ENCODE measurements around the gene GLS.

Gene GLS

DNA sequence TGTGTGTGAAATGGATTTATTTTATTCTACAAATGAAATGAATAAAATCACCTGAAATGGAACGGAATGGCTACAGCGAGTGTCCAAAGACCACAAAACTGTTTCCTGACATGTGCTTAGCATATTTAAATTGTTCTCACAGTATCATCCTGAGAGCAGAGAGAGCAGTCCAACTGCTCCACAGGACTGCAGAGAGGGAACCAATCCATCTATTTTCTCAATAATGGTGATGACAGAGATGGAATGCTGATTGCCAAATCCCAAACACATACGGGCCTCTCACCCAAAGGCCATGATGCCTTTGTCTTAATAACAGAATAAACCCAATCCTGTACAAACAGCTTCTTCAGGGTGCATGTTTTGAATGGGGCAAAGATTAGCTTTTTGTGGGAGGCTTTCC lies 92.2 kb downstream of the GLS start:
- DNase-seq (no peak), ATAC-seq (no peak)

GRCh38 chr2:190973262-190973661 lies 92.6 kb downstream of the GLS start:
- DNase-seq (no peak), ATAC-seq (no peak)

- ATAC-seq, result no peak
- DNase-seq, result no peak
These were observed 93.4 kb downstream of the GLS start for GRCh38 chr2:190973726-190974628.

DNA sequence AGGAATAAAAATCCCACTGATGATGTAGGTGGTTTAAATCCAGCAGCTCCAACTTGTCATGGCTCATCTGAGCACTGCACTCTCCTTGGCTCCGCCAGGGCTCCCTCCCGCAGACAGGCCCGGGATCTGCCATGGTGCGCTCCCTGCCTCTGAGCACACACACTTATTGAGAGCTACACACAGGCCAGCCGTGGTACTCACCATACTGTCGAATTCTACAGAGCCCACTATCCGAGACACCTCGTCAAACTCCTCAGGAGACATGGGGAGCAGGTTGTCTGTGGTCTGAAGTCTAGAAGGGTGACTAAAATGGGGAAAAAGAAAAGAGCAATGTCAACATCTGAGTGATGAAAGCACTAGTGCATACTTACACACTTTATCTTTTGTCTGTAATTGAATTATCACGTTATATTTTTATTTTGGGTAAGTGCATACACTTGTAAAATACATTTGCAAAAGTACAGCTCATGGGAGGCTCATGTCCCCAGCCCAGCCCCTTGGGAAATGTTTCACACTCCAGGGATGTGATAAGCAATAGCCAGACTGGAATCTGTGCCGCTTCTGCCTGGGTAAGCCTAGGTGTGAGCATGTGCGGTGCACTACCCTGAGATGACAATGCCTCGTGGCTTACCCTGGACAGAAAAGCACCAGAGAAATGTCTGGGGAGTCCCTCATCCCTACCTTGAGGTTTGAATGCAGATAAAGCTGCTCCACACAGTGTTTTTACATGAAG lies 94.2 kb downstream of the GLS start:
- no peak for DNase-seq
- ATAC-seq, result peak; percentile 34

GRCh38 chr2:190976521-190976920 lies 95.9 kb downstream of the GLS start:
- DNase-seq (no peak), ATAC-seq (no peak)

DNA sequence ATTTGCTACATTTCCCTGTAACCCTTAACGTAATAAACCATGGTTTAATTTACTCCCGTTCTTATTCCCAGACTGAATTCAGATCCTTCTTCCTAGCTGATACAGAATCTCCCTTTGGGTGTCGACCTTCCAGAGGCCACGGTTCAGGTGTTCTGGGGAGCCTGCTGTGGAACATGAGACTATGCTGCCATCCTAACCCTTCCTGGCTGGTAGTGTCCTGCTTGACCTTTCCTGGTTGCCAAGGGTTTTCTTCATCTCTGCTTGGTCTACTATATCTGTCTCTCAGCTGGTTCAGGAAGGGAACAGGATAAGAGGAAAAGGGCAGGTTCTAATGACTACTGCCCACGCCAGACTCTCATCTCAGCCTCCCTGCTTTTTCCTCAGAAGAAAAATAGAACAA lies 96.9 kb downstream of the GLS start:
- no peak for DNase-seq

GRCh38 chr2:190978389-190979053 lies 97.9 kb downstream of the GLS start:
- no peak for ATAC-seq

More for the DNA sequence above, 96.9 kb downstream of the GLS start:
- ATAC-seq, result no peak

DNA sequence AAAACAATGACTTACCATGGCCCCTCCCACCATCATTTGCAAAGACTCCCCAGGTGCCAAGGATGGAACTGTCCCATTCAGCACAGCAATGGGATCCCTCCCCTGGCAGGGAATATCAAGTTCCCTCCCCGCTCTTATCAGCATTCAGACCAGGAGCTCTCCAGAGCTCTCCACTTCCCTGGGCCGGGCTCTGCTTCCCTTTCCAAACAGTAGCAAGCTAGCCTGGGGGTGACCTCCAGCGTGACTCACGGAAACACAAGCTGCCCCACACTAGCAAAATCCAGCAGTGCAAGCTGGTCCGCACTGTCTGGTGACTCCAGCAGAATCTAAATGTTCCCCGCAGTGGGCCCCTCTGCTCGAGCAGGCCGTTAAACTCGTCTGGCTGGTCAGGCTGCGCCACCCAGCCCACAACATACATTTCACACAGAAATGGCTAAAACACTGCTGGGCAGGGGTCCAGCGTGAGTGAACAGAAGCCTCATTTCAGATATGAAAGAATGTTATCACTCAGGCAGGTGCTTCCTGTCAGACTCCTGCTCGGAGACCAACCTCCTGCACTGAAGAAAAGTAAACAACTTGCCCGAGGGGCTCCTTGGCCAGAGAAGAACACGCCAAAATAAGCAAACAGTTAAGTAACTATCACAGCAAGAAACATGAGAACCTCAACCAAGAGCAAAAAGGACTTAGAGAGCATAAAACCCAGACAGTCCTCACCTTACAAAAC lies 99.4 kb downstream of the GLS start:
- ATAC-seq, result no peak

More at GRCh38 chr2:190978389-190979053, 97.9 kb downstream of the GLS start:
- no peak for DNase-seq

DNA sequence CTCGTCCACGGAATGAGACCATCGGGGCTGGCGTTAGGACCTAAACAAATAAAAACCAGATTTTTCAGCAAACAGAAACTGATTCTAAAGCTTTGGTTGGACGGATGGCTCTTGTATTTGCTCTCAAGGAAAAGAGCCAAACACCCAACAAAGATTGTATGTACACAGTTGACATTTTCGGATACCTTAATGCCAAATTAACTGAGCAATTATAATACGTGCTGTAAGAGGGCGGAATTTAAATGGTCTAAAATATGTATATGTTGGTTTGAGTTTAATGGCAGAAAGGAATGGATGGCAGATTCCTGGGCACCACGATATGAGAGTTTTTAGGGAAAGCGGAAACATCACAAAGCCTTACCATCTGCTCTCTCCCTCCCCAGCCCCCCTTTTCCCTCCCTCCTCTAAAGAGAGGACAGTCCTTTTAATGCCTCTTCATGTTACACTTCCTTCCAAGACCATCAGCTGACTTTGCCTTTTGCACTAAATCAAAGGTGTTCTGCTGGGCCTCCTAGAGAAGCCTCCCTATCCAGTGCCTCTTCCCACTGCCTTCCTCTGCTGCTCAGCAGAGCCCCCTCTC lies 100.1 kb downstream of the GLS start:
- DNase-seq (no peak), ATAC-seq (no peak)

More for the DNA sequence above, 99.4 kb downstream of the GLS start:
- DNase-seq, result no peak

GRCh38 chr2:190981333-190981732 lies 100.7 kb downstream of the GLS start:
- no peak for DNase-seq
- no peak for ATAC-seq

DNA sequence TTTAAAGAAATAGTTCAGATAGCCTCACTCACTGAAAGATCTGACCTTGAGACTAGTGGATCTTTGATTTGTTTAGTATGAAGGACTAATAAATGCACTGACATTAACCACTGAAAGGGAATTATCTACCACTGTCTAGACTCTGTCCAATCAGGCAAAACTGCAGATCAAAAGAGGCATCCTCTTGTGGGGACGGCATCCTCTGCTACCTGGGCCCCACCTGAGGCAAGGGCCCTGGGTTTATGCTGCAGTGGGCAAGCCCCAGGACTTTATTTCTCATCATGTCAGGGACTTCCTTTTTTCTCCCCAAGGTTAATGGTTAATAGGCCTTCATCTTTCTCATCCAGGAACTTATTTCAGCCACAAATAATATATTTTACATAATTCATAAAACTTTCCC lies 101.1 kb downstream of the GLS start:
- no peak for ATAC-seq

DNA sequence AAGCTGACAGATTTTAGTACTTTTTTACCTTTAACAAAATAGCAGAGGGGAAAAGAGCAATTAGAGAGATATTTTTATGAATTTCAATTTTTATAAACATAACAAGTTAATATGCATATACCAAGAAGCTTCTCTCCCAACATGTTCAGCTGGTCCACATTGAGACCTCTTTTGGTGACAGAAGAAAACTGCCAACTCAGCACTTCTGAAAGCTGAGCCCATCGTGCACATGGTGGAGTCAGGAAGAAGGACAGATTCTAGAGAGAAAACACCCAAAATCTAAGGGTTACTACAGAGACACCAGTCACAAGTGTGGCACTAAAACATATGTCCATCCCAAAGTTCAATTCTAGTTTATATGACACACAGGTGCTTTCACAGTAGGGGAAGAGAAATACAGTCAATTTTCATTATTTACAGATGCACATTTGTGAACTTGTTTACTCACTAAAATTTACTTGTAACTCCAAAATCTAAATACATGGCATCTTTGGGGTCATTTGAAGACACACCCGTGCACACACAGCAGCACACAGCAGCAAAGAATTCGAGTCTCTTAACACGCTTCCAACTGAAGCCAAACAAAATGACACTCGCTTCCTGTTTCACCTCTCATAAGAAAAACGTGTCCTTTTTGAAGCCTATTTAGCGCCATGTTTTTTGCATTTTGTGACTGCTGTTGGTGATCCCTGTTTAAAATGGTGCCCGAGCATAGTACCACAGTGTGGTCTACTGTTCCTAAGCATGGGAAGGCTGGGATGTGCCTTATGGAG lies 101.8 kb downstream of the GLS start:
- ATAC-seq, result no peak
- DNase-seq, result no peak

More for the DNA sequence above, 101.1 kb downstream of the GLS start:
- DNase-seq, result no peak

- DNase-seq (no peak), ATAC-seq (peak; percentile 85)
These were observed 104.0 kb downstream of the GLS start for GRCh38 chr2:190984595-190984994.

- DNase-seq (no peak), ATAC-seq (no peak)
These were observed 105.8 kb downstream of the GLS start for GRCh38 chr2:190986221-190986953.

- no peak for DNase-seq
- no peak for ATAC-seq
These were observed 106.5 kb downstream of the GLS start for GRCh38 chr2:190987116-190987515.

- DNase-seq, result no peak
- ATAC-seq, result no peak
These were observed 107.3 kb downstream of the GLS start for GRCh38 chr2:190987938-190988337.

DNA sequence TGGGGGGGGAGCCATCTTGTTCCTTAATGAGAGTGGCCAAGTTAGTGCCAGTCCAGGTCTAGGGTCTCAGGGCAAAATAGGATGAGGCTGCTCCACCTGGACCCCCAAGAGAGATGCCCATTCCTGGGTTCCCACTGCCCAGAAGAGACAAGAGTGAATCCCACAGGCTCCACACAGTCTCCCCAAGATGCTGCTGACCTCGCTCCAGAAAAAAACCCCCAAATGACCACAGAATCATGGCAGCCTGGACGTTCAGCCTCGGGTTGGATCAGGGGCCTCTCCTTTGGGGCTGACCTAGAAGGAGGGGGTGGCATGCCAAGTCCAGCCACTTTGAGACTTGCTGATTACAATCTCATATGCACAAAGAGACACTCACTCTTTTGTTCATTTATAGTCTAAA lies 108.3 kb downstream of the GLS start:
- ATAC-seq (no peak), DNase-seq (no peak)

DNA sequence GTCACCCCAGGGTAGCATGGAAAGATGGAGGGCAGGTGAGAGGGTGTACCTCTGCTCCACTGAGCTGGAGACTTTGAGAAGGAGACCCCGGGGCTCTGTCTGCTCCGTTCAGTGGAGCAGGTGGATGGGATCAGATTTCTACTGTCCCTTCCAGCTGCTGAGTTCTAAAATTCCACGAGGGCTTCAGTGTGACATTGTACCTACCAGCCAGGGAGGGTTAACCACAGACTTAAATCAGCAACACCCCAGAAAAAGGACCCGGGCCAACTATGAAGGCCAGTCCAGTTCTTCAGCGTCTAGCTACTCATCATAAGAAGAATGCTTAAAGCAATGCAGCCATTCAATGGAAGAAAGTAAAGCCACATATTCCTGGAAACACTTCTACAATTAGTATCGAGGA lies 109.5 kb downstream of the GLS start:
- ATAC-seq, result no peak
- no peak for DNase-seq

DNA sequence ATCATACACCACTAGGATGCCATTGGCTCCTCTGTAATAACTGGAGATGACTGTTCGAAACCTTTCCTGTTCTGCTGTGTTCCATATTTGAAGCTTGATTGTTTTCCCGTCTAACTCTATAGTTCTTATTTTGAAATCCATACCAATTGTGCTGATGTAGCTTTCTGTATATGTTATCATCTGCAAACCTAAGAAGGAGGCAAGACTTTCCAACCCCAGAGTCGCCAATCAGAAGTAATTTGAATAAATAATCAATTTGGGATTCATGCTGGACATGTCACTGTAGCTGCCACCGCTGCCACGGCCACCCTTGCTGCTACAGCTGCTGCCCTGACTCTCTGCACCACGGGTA lies 112.6 kb downstream of the GLS start:
- no peak for DNase-seq
- ATAC-seq, result no peak

GRCh38 chr2:190994148-190994547 lies 113.5 kb downstream of the GLS start:
- no peak for ATAC-seq
- no peak for DNase-seq

Measured in stimulated activated naive CD8-positive, alpha-beta T cell treated with anti-CD3 and anti-CD28 coated beads, Interleukin-15, Interleukin-2, amounts not matched to agents 100 U/mL and 50 U/mL, for 24 hours (primary cell).